ENCODE results near the gene ARHGAP22.

GRCh38 chr10:48404646-48405045 is 200.2 kb downstream of the ARHGAP22 start:
- no peak for TF ChIP-seq CTCF (IDR thresholded peaks at IDR 0.05)
- TF ChIP-seq POLR2AphosphoS5 (IDR thresholded peaks at IDR 0.05; ENCODE audit: low read depth, low read length) = no peak
- TF ChIP-seq SMC3 (IDR thresholded peaks at IDR 0.05; ENCODE audit: low read depth, low read length) = no peak
- TF ChIP-seq GABPA (IDR thresholded peaks at IDR 0.05; ENCODE audit: low read depth) = no peak
- TF ChIP-seq RFX5 (IDR thresholded peaks at IDR 0.05; ENCODE audit: low read length) = no peak
- no peak for TF ChIP-seq REST (IDR thresholded peaks at IDR 0.05; ENCODE audit: low read depth, low read length)
- TF ChIP-seq TCF12 (IDR thresholded peaks at IDR 0.05) = no peak
- TF ChIP-seq EP300 (IDR thresholded peaks at IDR 0.05; ENCODE audit: borderline replicate concordance in 1 of 2, low read depth in 1 of 2, low read length in 1 of 2) = no peak
- no peak for TF ChIP-seq EZH2phosphoT487 (IDR thresholded peaks at IDR 0.05; ENCODE audit: borderline replicate concordance, low read depth)
